OCI-LY3 (cell line): ENCODE results near the gene EIF3A.

ENCODE experiments used
- H2AFZ ChIP-seq: fragments of 200-600, 300-600 bp; shearing (Covaris generic); 2 replicates; pipeline ENCODE4 v1.6.0; 2014; ENCODE audit warnings: antibody characterized with exemption, low read depth, low read length
- H3K27ac ChIP-seq: fragments of 200-600, 300-600 bp; sonication (generic); 2 replicates; pipeline ENCODE4 v1.5.1; 2014; ENCODE audit warnings: mild to moderate bottlenecking, low read length, moderate library complexity, mixed read lengths
- H3K27me3 ChIP-seq: fragments of 200-600, 300-600 bp; sonication (generic); 2 replicates; pipeline ENCODE4 v1.6.1; 2014; ENCODE audit warnings: low read depth, low read length, mixed read lengths
- H3K36me3 ChIP-seq: fragments of 200-600, 300-600 bp; sonication (generic); replicated peaks from 2 replicates; pipeline ENCODE3; 2014; ENCODE audit warnings: low read depth, low read length, mixed read lengths
- H3K4me1 ChIP-seq: fragments of 300-600, 200-600 bp; sonication (generic); 2 replicates; pipeline ENCODE4 v1.6.1; 2014; ENCODE audit warnings: low read length, mixed read lengths
- H3K4me2 ChIP-seq: fragments of 200-600, 300-600 bp; sonication (generic); 2 replicates; pipeline ENCODE4 v1.6.1; 2014; ENCODE audit warnings: low read length, mixed read lengths
- H3K4me3 ChIP-seq: fragments of 300-600, 200-600 bp; sonication (generic); 2 replicates; pipeline ENCODE4 v1.5.1; 2014; ENCODE audit warnings: antibody characterized with exemption, mild to moderate bottlenecking, low read length, moderate library complexity
- H3K79me2 ChIP-seq: fragments of 300-600, 200-600 bp; shearing (Covaris generic); 2 replicates; pipeline ENCODE4 v1.6.1; 2014; ENCODE audit warnings: mild to moderate bottlenecking, low read length, mixed read lengths
- H3K9ac ChIP-seq: fragments of 300-600, 200-600 bp; shearing (Covaris generic); 2 replicates; pipeline ENCODE4 v1.6.0; 2014; ENCODE audit warnings: mild to moderate bottlenecking, low read length, moderate library complexity
- H3K9me3 ChIP-seq: fragments of 200-600, 300-600 bp; shearing (Covaris generic); 2 replicates; pipeline ENCODE4 v1.6.1; 2014; ENCODE audit warnings: low read length, mixed read lengths; ENCODE audit not compliant: insufficient read depth
- H4K20me1 ChIP-seq: fragments of 200-600, 300-600 bp; sonication (generic); 2 replicates; pipeline ENCODE4 v1.6.1; 2016; ENCODE audit warnings: low read length, mixed read lengths; ENCODE audit not compliant: insufficient read depth
- CTCF ChIP-seq: fragments of 200-600, 300-600 bp; sonication (generic); IDR thresholded peaks from 2 replicates; pipeline ENCODE4 v1.5.1; 2014; ENCODE audit warnings: antibody characterized with exemption, low read length, low read depth
- EZH2phosphoT487 ChIP-seq: fragments of 200-600 bp; shearing (Covaris generic); IDR thresholded peaks from 2 replicates; pipeline ENCODE4 v1.6.1; 2018; ENCODE audit warnings: antibody characterized with exemption, mixed run types, low read depth

EIF3A gene

GRCh38 chr10:119022846-119023552, 57.6 kb downstream of the EIF3A start:
- H3K9me3 ChIP-seq = no peaks in the 10 kb centered on the region
- no peak overlapping the region for H3K27ac ChIP-seq
- no peak overlapping the region for H3K4me3 ChIP-seq
- H3K36me3 ChIP-seq = no peaks in the 10 kb centered on the region
- no peak for TF ChIP-seq EZH2phosphoT487
- TF ChIP-seq CTCF = no peak
- H3K27me3 ChIP-seq = no peaks in the 10 kb centered on the region
- H2AFZ ChIP-seq = no peak overlapping the region
- no peaks in the 10 kb centered on the region for H3K4me1 ChIP-seq
- no peaks in the 10 kb centered on the region for H3K79me2 ChIP-seq
- no peak overlapping the region for H3K4me2 ChIP-seq
- H3K9ac ChIP-seq = no peak overlapping the region
- H4K20me1 ChIP-seq = no peaks in the 10 kb centered on the region

GRCh38 chr10:119020627-119020946, 60.0 kb downstream of the EIF3A start:
- H3K79me2 ChIP-seq = no peaks in the 10 kb centered on the region
- no peaks in the 10 kb centered on the region for H3K36me3 ChIP-seq
- no peak for TF ChIP-seq EZH2phosphoT487
- TF ChIP-seq CTCF = no peak
- no peak overlapping the region for H3K4me3 ChIP-seq
- no peak overlapping the region for H3K27ac ChIP-seq
- H2AFZ ChIP-seq = no peak overlapping the region
- H3K27me3 ChIP-seq = no peaks in the 10 kb centered on the region
- no peaks in the 10 kb centered on the region for H3K9me3 ChIP-seq
- H3K9ac ChIP-seq = no peak overlapping the region
- H4K20me1 ChIP-seq = no peaks in the 10 kb centered on the region
- peaks cover 7% of the 10 kb centered on the region for H3K4me1 ChIP-seq
- H3K4me2 ChIP-seq = no peak overlapping the region

- no peak overlapping the region for H3K27ac ChIP-seq
- no peaks in the 10 kb centered on the region for H3K79me2 ChIP-seq
- H3K9me3 ChIP-seq = no peaks in the 10 kb centered on the region
- no peak overlapping the region for H2AFZ ChIP-seq
- no peaks in the 10 kb centered on the region for H3K4me1 ChIP-seq
- no peaks in the 10 kb centered on the region for H3K27me3 ChIP-seq
- H4K20me1 ChIP-seq = no peaks in the 10 kb centered on the region
- H3K36me3 ChIP-seq = no peaks in the 10 kb centered on the region
- H3K4me2 ChIP-seq = no peak overlapping the region
- H3K9ac ChIP-seq = no peak overlapping the region
- TF ChIP-seq CTCF (no peak), EZH2phosphoT487 (no peak)
- H3K4me3 ChIP-seq = no peak overlapping the region
Measured at GRCh38 chr10:119007211-119007574, 73.4 kb downstream of the EIF3A start.

GRCh38 chr10:119006451-119007210, 74.0 kb downstream of the EIF3A start:
- H3K27me3 ChIP-seq = no peaks in the 10 kb centered on the region
- no peaks in the 10 kb centered on the region for H4K20me1 ChIP-seq
- no peaks in the 10 kb centered on the region for H3K9me3 ChIP-seq
- H2AFZ ChIP-seq = no peak overlapping the region
- no peaks in the 10 kb centered on the region for H3K79me2 ChIP-seq
- no peaks in the 10 kb centered on the region for H3K36me3 ChIP-seq
- H3K27ac ChIP-seq = no peak overlapping the region
- no peak overlapping the region for H3K4me3 ChIP-seq
- H3K4me1 ChIP-seq = no peaks in the 10 kb centered on the region
- no peak overlapping the region for H3K9ac ChIP-seq
- no peak overlapping the region for H3K4me2 ChIP-seq
- no peak for TF ChIP-seq EZH2phosphoT487
- no peak for TF ChIP-seq CTCF
